K562 (cell line): ENCODE measurements around the gene RNF207. TPM values are rescaled to one million over a fixed set of nuclear protein-coding genes. Genes with fewer than 3 reads are reported as not detected.

ENCODE experiments used
- ATAC-seq: fragments of 200-7000 bp; cut with Tn5 transposase; 3 replicates; pipeline ENCODE4 v1.9.1; 2020; ENCODE audit warnings: moderate library complexity
- BruUV-seq: library from RNA; stranded (reverse); fragments of 400-500 nt; replicated peaks from 2 replicates; lab custom pipeline; 2021; lab: Mats Ljungman, UMichigan
- CTCF ChIA-PET: fragments of 300-600 bp; formaldehyde crosslinking; extraction: SDS; loops from one replicate; lab custom pipeline; 2021; ENCODE audit warnings: low intra/inter-chr PET ratio; lab: Yijun Ruan, JAX
- POLR2A ChIA-PET: fragments of 300-600, 350-650 bp; sonication (Branson Sonifier 250); formaldehyde crosslinking; extraction: SDS; loops from one replicate; lab custom pipeline; 2021; ENCODE audit warnings: antibody characterized with exemption, inconsistent platforms; lab: Yijun Ruan, JAX
- DNase-seq, 4 experiments: peaks; one replicate each; pipeline versions ENCODE4 v3.0.0 to v3.0.0-alpha.2; 2011 to 2018; ENCODE audit warnings: low spot score in 3 of 4, mixed read lengths in 3 of 4; ENCODE audit errors: extremely low read depth in 1 of 4
- FAIRE-seq: peaks from 2 replicates; lab custom pipeline; 2011; peaks lifted over from hg19 to GRCh38; lab: Jason Lieb, UNC
- H2AFZ ChIP-seq: 2 replicates; pipeline ENCODE4 v1.6.0; 2011; ENCODE audit warnings: low read depth, low read length, control low read depth, inconsistent platforms
- H3K27ac ChIP-seq: fragments of 200-600 bp; 3 replicates; pipeline ENCODE4 v1.8.0; 2011; ENCODE audit warnings: low read depth, mild to moderate bottlenecking, control low read depth, inconsistent platforms, low read length, moderate library complexity, mixed read lengths; ENCODE audit errors: extremely low read depth
- H3K27me3 ChIP-seq, 2 experiments: fragments of 300-600 bp in 1 of 2; 2 replicates in 1 of 2; 3 replicates in 1 of 2; pipeline versions ENCODE4 v1.6.0 to v1.8.0; 2011; ENCODE audit warnings: inconsistent platforms in 2 of 2, low read length in 2 of 2, mild to moderate bottlenecking in 1 of 2, mixed read lengths in 1 of 2, moderate library complexity in 1 of 2; ENCODE audit not compliant: control insufficient read depth in 2 of 2, insufficient read depth in 2 of 2
- H3K36me3 ChIP-seq: fragments of 300-600 bp; 3 replicates; pipeline ENCODE4 v1.8.0; 2011; ENCODE audit warnings: mild to moderate bottlenecking, low read length, inconsistent platforms; ENCODE audit not compliant: control insufficient read depth, insufficient read depth
- H3K4me1 ChIP-seq, 2 experiments: fragments of 200-600 bp in 1 of 2; replicated peaks in 1 of 2; 2 replicates in 1 of 2; 3 replicates in 1 of 2; pipeline versions ENCODE4 v1.5.1 to v1.8.0; 2011; ENCODE audit warnings: inconsistent platforms in 2 of 2, low read length in 2 of 2, mild to moderate bottlenecking in 1 of 2, mixed read lengths in 1 of 2, moderate library complexity in 1 of 2; ENCODE audit not compliant: control insufficient read depth in 2 of 2, insufficient read depth in 2 of 2
- H3K4me2 ChIP-seq: 2 replicates; pipeline ENCODE4 v1.6.1; 2011; ENCODE audit warnings: low read length, control low read depth, inconsistent platforms, mixed read lengths; ENCODE audit not compliant: insufficient read depth
- H3K4me3 ChIP-seq: fragments of 200-600 bp; sonication (generic), shearing (Covaris generic); 2 replicates; pipeline ENCODE4 v1.5.1; 2016; ENCODE audit warnings: control low read depth, inconsistent platforms
- H3K79me2 ChIP-seq: fragments of 200-600 bp; 3 replicates; pipeline ENCODE4 v1.8.0; 2011; ENCODE audit warnings: low read length, inconsistent platforms; ENCODE audit not compliant: control insufficient read depth, insufficient read depth
- H3K9ac ChIP-seq, 2 experiments: 2 replicates each; pipeline versions ENCODE4 v1.6.0 to v1.6.1; 2011; ENCODE audit warnings: low read depth in 2 of 2, low read length in 2 of 2, control low read depth in 1 of 2, inconsistent platforms in 1 of 2, mild to moderate bottlenecking in 1 of 2, mixed read lengths in 1 of 2; ENCODE audit not compliant: insufficient read depth in 1 of 2
- H3K9me1 ChIP-seq: one replicate; pipeline ENCODE4 v1.6.0; 2011; ENCODE audit warnings: inconsistent platforms, mild to moderate bottlenecking, low read length, moderate library complexity; ENCODE audit not compliant: control insufficient read depth, insufficient read depth
- H3K9me3 ChIP-seq: replicated peaks from 2 replicates; pipeline ENCODE4 v1.5.1; 2011; ENCODE audit warnings: low read depth, low read length, inconsistent platforms; ENCODE audit not compliant: control insufficient read depth, insufficient read depth
- H4K20me1 ChIP-seq: replicated peaks from 2 replicates; pipeline ENCODE4 v1.6.1; 2011; ENCODE audit warnings: low read length, inconsistent platforms, mixed read lengths; ENCODE audit not compliant: control insufficient read depth, insufficient read depth
- ARID1B ChIP-seq: fragments of 450-650 bp; IDR thresholded peaks from 2 replicates; pipeline ENCODE4 v1.6.1; 2016; ENCODE audit warnings: antibody characterized with exemption, mild to moderate bottlenecking, inconsistent platforms
- C11orf30 ChIP-seq: fragments of 450-650 bp; IDR thresholded peaks from 2 replicates; pipeline ENCODE4 v1.6.1; 2016; ENCODE audit warnings: low read depth, mild to moderate bottlenecking
- ELF4 ChIP-seq: fragments of 450-650 bp; formaldehyde crosslinking; IDR thresholded peaks from 2 replicates; pipeline ENCODE4 v1.4.0; 2022; ENCODE audit warnings: missing genetic modification characterization
- LCOR ChIP-seq: sonication (generic); formaldehyde crosslinking; IDR thresholded peaks from 2 replicates; pipeline ENCODE4 v1.8.0; 2022; ENCODE audit warnings: mild to moderate bottlenecking, missing genetic modification reagents
- MIER1 ChIP-seq: fragments of 450-650 bp; IDR thresholded peaks from 2 replicates; pipeline ENCODE4 v1.6.1; 2016; ENCODE audit warnings: antibody characterized with exemption, mild to moderate bottlenecking, low read depth
- NR1H2 ChIP-seq: sonication (generic); formaldehyde crosslinking; IDR thresholded peaks from 2 replicates; pipeline ENCODE4 v1.4.0; 2020; ENCODE audit warnings: mild to moderate bottlenecking, missing genetic modification reagents
- SAP30 ChIP-seq: fragments of 200-600 bp; sonication (generic); IDR thresholded peaks from 2 replicates; pipeline ENCODE4 v1.6.1; 2012; ENCODE audit warnings: borderline replicate concordance, low read depth, mild to moderate bottlenecking, moderate library complexity, low read length, control low read depth, inconsistent platforms; ENCODE audit not compliant: insufficient read depth, poor library complexity, severe bottlenecking
- SIRT6 ChIP-seq: IDR thresholded peaks from one replicate; pipeline ENCODE4 v1.6.1; 2012; ENCODE audit warnings: low read depth, mild to moderate bottlenecking, control low read depth, inconsistent platforms, low read length, moderate library complexity
- SMARCA4 ChIP-seq: fragments of 450-650 bp; IDR thresholded peaks from 2 replicates; pipeline ENCODE4 v1.6.1; 2016
- SMARCC2 ChIP-seq: fragments of 450-650 bp; IDR thresholded peaks from 2 replicates; pipeline ENCODE4 v1.6.1; 2017; ENCODE audit warnings: antibody characterized with exemption, moderate library complexity, mild to moderate bottlenecking, low read depth
- TBP ChIP-seq: optimal IDR thresholded peaks from 2 replicates; pipeline ENCODE3; 2011; ENCODE audit warnings: low read depth, low read length, improper control_type of control experiment
- THRAP3 ChIP-seq: fragments of 450-650 bp; IDR thresholded peaks from 2 replicates; pipeline ENCODE4 v1.6.1; 2016; ENCODE audit warnings: mild to moderate bottlenecking, inconsistent platforms, borderline replicate concordance
- TRIM24 ChIP-seq, 2 experiments: fragments of 450-650 bp; IDR thresholded peaks; 2 replicates each; pipeline ENCODE4 v1.6.1; 2016
- WGBS: fragments of 100-300 bp; shearing (Covaris generic); methylation state at CpG from one replicate; pipeline ENCODE4 v1.1.6; 2016; ENCODE audit warnings: low coverage, mixed read lengths; ENCODE audit not compliant: insufficient coverage; ENCODE audit errors: missing lambda C conversion rate; 5-methylcytosine and 5-hydroxymethylcytosine counted together
- in situ Hi-C: fragments of 300-500 bp; cut with MboI; formaldehyde crosslinking; loops from 4 replicates; pipeline ENCODE4 v1.15.0; 2018; ENCODE audit warnings: inconsistent platforms, mixed read lengths
- intact Hi-C: fragments of 100-400 bp; cut with micrococcal nuclease; formaldehyde crosslinking; loops from 2 replicates; pipeline ENCODE4 v1.14.2; 2022
- polyA plus RNA-seq, 8 experiments: library from polyadenylated mRNA; depleted of rRNA in 4 of 8; stranded (reverse) in 5 of 8; unstranded in 3 of 8; fragments of >200 nt; fragmentation: Nextera tagmentation in 2 of 8; fragmentation: Illumina TruSeq in 1 of 8; extraction: Ambion mirVana in 2 of 8; extraction: Trizol in 1 of 8; gene quantifications; 2 replicates each; pipeline versions ENCODE4 v1.2.1 to v1.2.3, GENCODE V29; 2011 to 2014; ENCODE audit warnings: inconsistent platforms in 1 of 8, missing spikeins in 1 of 8
- total RNA-seq, 7 experiments: library from RNA; depleted of rRNA in 6 of 7; stranded (reverse); fragments of >200 nt in 6 of 7; fragmentation: Illumina TruSeq in 2 of 7; extraction: Trizol in 2 of 7; gene quantifications; 2 replicates each; pipeline versions ENCODE4 v1.2.1 to v1.2.3, GENCODE V29; 2011 to 2021; ENCODE audit warnings: low replicate concordance in 1 of 7
- TF ChIP-seq, protein P1 (sequence below): fragments of 200-800 bp; sonication (Bioruptor generic); IDR thresholded peaks from 2 replicates; pipeline ENCODE4 v1.6.1; 2017; ENCODE audit warnings: missing genetic modification characterization, missing compliant biosample characterization
- TF ChIP-seq, protein P2 (sequence below): fragments of 450-650 bp; IDR thresholded peaks from 2 replicates; pipeline ENCODE4 v1.6.1; 2018; ENCODE audit warnings: mild to moderate bottlenecking, low read depth; ENCODE audit not compliant: partially characterized antibody

The RNF207 gene
- total and polyA plus RNA-seq, 9 of the 15 experiments (the other 6 are each of a cell fraction or from before 2014, with no cell fraction given): 2.7 to 30.6 (median 12.9) TPM

DNA sequence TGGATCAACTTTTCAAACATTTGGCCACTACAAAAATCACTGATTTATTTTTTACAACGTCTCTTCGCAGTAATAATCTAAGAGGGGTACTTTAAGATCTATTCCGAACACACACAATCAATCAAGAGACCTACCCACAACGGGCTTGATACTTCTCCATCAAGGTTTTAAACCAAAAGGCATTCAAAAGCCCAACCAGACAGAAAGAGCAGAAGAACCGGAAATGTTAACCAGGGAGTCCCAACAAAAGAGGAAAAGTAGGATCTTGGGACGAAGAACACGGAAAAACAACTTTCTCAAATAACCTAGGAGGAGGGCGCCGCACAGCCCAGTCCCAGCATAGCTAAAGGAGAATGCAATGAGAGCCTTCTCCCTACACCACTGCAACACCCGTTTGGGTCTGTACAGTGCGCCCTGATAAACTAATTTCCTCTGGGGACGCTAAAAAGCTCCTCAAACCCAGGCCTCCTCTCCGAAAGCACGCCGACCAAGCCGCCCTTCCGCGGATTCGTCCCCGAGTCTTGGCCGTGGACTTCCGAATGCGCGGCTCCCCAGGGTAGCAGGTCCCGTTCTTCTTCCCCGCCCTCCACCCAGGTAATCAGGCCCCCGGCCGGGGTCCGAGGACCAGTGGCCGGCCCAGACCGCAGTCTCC is 7.1 kb upstream of the RNF207 start:
- H3K4me2 ChIP-seq: peak overlapping the region; percentile 90
- in situ Hi-C loops: no loop called here
- peak; percentile 64 for ATAC-seq
- intact Hi-C loops: loop anchor here (2.0 kb wide), 1 partner anchor 36 kb away; the partner anchor contains the start of gene ICMT
- POLR2A ChIA-PET: interaction anchor here (0.6 to 1.7 kb wide), 9 partner anchors 9 to 917 kb away, joined by 3 to 7 read pairs (median 3); partner anchors contain the start of gene ZBTB48
- BruUV-seq: TSS peak; percentile 51
- no peaks in the 10 kb centered on the region for H3K9me1 ChIP-seq
- peak overlapping the region; percentile 99 for H3K9ac ChIP-seq
- H3K27me3 ChIP-seq: no peaks in the 10 kb centered on the region
- peak overlapping the region; percentile 99 for H3K4me3 ChIP-seq
- peak in 2 of 4 experiments; percentile 39 to 42 for DNase-seq
- H3K36me3 ChIP-seq: peaks cover 54% of the 10 kb centered on the region
- peak overlapping the region; percentile 73; the same call in 1 of the 2 replicates for H2AFZ ChIP-seq
- WGBS: 1% methylated on average over 27 of the region's 31 CpGs
- CTCF ChIA-PET: interaction anchor here (0.8 kb wide), 1 partner anchor 63 kb away, joined by 3 read pairs; no protein-coding TSS in a partner anchor
- peaks cover 5% of the 10 kb centered on the region; the same call in 1 of the 2 replicates for H4K20me1 ChIP-seq
- peaks cover 14% of the 10 kb centered on the region in 2 experiments; a peak in 4 of 5 replicates for H3K4me1 ChIP-seq
- no peaks in the 10 kb centered on the region for H3K9me3 ChIP-seq
- FAIRE-seq: peak; percentile 29
- H3K79me2 ChIP-seq: peaks cover 67% of the 10 kb centered on the region
- H3K27ac ChIP-seq: peak overlapping the region; percentile 96
- TF ChIP-seq, protein P1, sequence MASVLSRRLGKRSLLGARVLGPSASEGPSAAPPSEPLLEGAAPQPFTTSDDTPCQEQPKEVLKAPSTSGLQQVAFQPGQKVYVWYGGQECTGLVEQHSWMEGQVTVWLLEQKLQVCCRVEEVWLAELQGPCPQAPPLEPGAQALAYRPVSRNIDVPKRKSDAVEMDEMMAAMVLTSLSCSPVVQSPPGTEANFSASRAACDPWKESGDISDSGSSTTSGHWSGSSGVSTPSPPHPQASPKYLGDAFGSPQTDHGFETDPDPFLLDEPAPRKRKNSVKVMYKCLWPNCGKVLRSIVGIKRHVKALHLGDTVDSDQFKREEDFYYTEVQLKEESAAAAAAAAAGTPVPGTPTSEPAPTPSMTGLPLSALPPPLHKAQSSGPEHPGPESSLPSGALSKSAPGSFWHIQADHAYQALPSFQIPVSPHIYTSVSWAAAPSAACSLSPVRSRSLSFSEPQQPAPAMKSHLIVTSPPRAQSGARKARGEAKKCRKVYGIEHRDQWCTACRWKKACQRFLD (CRISPR knock-in tag): 0 out of 2 replicates have a peak, but pooled peaks have one; percentile 11
- TF ChIP-seq MIER1: no peak
- TF ChIP-seq ELF4 (CRISPR knock-in tag): 0 out of 2 replicates have a peak, but pooled peaks have one; percentile 10
- peak; percentile 43 for TF ChIP-seq SAP30
- peak; percentile 76 for TF ChIP-seq SIRT6
- TF ChIP-seq SMARCA4: peak; percentile 23; the same call in 1 of the 2 replicates
- 0 out of 2 replicates have a peak, but pooled peaks have one; percentile 15 for TF ChIP-seq ARID1B
- TF ChIP-seq THRAP3: peak; percentile 13; the same call in 1 of the 2 replicates
- TF ChIP-seq TBP: peak; percentile 29
- TF ChIP-seq LCOR (CRISPR knock-in tag): no peak
- TF ChIP-seq SMARCC2: no peak
- 0 out of 2 replicates have a peak, but pooled peaks have one; percentile 33 for TF ChIP-seq NR1H2 (CRISPR knock-in tag)
- TF ChIP-seq, protein P2, sequence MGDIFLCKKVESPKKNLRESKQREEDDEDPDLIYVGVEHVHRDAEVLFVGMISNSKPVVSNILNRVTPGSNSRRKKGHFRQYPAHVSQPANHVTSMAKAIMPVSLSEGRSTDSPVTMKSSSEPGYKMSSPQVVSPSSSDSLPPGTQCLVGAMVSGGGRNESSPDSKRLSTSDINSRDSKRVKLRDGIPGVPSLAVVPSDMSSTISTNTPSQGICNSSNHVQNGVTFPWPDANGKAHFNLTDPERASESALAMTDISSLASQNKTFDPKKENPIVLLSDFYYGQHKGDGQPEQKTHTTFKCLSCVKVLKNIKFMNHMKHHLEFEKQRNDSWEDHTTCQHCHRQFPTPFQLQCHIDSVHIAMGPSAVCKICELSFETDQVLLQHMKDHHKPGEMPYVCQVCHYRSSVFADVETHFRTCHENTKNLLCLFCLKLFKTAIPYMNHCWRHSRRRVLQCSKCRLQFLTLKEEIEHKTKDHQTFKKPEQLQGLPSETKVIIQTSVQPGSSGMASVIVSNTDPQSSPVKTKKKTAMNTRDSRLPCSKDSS: peak; percentile 4
- TF ChIP-seq C11orf30: no peak
- no peak for TF ChIP-seq TRIM24 (IDR thresholded peaks at IDR 0.05)
